Fibroblast of upper back skin (primary cell): Measurements from ENCODE around the gene CTDP1.

Source experiments
- DNase-seq: peaks from one replicate; pipeline ENCODE4 v3.0.0-alpha.2; 2013

Gene CTDP1

GRCh38 chr18:79787527-79787864 lies 107.9 kb downstream of the CTDP1 start:
- DNase-seq = no peak

- DNase-seq = peak; percentile 19
These were observed 108.5 kb downstream of the CTDP1 start for GRCh38 chr18:79787865-79788733.

- DNase-seq = no peak
These were observed 109.1 kb downstream of the CTDP1 start for GRCh38 chr18:79788734-79789085.

GRCh38 chr18:79789091-79789891 lies 109.7 kb downstream of the CTDP1 start:
- no peak for DNase-seq

GRCh38 chr18:79789901-79790890 lies 110.6 kb downstream of the CTDP1 start:
- no peak for DNase-seq

GRCh38 chr18:79790996-79791972 lies 111.7 kb downstream of the CTDP1 start:
- peak; percentile 97 for DNase-seq

GRCh38 chr18:79792096-79792987 lies 112.7 kb downstream of the CTDP1 start:
- no peak for DNase-seq

- DNase-seq = no peak
These were observed 113.4 kb downstream of the CTDP1 start for GRCh38 chr18:79792988-79793355.

- DNase-seq = no peak
These were observed 115.2 kb downstream of the CTDP1 start for GRCh38 chr18:79794846-79795245.

GRCh38 chr18:79795446-79795845 lies 115.8 kb downstream of the CTDP1 start:
- DNase-seq = no peak

GRCh38 chr18:79796016-79796415 lies 116.4 kb downstream of the CTDP1 start:
- no peak for DNase-seq

- peak; percentile 6 for DNase-seq
These were observed 117.2 kb downstream of the CTDP1 start for GRCh38 chr18:79796531-79797405.

- DNase-seq = no peak
These were observed 118.1 kb downstream of the CTDP1 start, which contains the start of gene KCNG2 for GRCh38 chr18:79797518-79798345. TSS of gene KCNG2 (plus strand) at chr18:79797938. CDS start at chr18:79863668, 65,730 bp downstream.

- DNase-seq = no peak
These were observed 118.9 kb downstream of the CTDP1 start for GRCh38 chr18:79798346-79798998.

GRCh38 chr18:79798999-79799370 lies 119.4 kb downstream of the CTDP1 start:
- no peak for DNase-seq

- no peak for DNase-seq
These were observed 120.2 kb downstream of the CTDP1 start for GRCh38 chr18:79799619-79800370.
